ENCODE measurements around the gene SLIT1. TPM values are rescaled to one million over a fixed set of nuclear protein-coding genes. Genes with fewer than 3 reads are reported as not detected.

SLIT1 gene
- total RNA-seq, 1 donor from 2014 or later, result 0.51 TPM

DNA sequence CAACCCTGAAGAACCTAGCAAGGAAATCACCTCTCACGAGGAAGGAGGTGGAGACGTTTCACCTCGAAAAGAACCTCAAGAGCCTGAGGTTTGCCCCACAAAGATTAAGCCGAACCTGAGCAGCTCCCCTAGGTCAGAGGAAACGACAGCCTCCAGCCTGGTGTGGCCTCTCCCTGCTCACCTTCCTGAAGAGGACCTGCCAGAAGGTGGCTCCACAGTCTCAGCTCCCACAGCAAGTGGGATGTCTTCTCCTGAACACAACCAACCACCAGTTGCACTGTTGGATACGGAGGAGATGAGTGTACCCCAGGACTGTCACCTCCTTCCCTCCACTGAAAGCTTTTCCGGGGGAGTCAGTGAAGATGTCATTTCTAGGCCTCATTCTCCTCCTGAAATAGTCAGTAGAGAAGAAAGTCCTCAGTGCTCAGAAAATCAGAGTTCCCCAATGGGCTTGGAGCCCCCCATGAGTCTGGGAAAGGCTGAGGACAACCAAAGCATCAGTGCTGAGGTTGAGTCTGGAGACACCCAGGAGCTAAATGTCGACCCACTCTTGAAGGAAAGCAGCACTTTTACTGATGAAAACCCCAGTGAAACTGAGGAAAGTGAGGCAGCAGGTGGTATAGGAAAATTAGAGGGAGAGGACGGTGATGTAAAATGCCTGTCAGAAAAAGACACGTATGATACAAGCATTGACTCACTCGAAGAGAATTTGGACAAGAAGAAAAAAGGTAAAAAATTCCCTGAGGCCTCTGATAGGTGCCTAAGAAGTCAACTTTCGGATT is 203.4 kb downstream of the SLIT1 start:
- H3K36me3 Mint-ChIP-seq (ENCODE audit: low read depth), result peaks cover 33% of the 10 kb centered on the region
- ChIA-PET CTCF (interaction anchor here (1.3 kb wide), 1 partner anchor 43 kb away, joined by 4 read pairs; no protein-coding TSS in a partner anchor), POLR2A (no interaction called here)
- no peak overlapping the region for H3K4me3 Mint-ChIP-seq
- no peaks in the 10 kb centered on the region for H3K9me3 Mint-ChIP-seq
- intact Hi-C loops (cut with micrococcal nuclease), result no loop called here
- no peak overlapping the region for H3K27ac Mint-ChIP-seq
- ATAC-seq (ENCODE audit: low read depth) (no peak), DNase-seq (no peak)
- no peaks in the 10 kb centered on the region for H3K27me3 Mint-ChIP-seq
- peaks cover 21% of the 10 kb centered on the region for H3K4me1 Mint-ChIP-seq
- TF ChIP-seq CTCF (IDR thresholded peaks at IDR 0.05), result no peak

DNA sequence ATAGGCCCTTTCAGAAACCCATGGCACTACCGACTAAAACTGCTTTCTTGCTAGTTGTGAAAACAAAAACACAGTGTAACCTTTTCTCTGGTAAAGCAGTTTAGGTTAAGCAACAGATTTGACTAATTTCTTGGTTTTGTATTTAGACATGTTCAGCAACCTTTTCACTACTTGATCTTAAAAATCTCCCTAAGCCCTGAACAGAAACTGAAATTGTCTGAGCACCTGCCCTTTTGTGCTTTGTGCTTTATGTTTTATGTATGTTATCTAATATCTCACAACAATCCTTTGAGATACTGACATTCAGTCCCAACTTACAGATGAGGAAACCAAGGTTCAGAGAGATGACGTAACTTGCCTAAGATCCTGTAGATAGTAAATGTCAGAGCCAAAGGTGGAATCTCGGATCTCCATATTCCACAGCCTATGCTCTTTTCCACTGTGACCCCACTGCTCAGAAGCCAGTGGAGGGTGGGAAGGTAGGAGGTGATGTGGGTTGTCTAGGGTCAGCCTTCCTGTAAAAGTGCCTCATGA is 207.1 kb downstream of the SLIT1 start:
- Mint-ChIP-seq H3K4me1 (peaks cover 17% of the 10 kb centered on the region), H3K9me3 (no peaks in the 10 kb centered on the region), H3K4me3 (no peak overlapping the region), H3K27me3 (no peaks in the 10 kb centered on the region), H3K27ac (no peak overlapping the region), H3K36me3 (ENCODE audit: low read depth) (peaks cover 33% of the 10 kb centered on the region)
- ChIA-PET POLR2A (no interaction called here), CTCF (no interaction called here)
- TF ChIP-seq CTCF (IDR thresholded peaks at IDR 0.05), result no peak
- intact Hi-C loops (cut with micrococcal nuclease), result no loop called here
- no peak for ATAC-seq (ENCODE audit: low read depth)
- DNase-seq, result no peak

GRCh38 chr10:96975136-96975535 is 210.6 kb downstream of the SLIT1 start:
- no peak overlapping the region for H3K4me3 Mint-ChIP-seq
- H3K27me3 Mint-ChIP-seq, result no peaks in the 10 kb centered on the region
- CTCF ChIA-PET, result interaction anchor here (2.1 kb wide), 1 partner anchor 50 kb away, joined by 8 read pairs; no protein-coding TSS in a partner anchor
- peaks cover 7% of the 10 kb centered on the region for H3K36me3 Mint-ChIP-seq (ENCODE audit: low read depth)
- intact Hi-C loops (cut with micrococcal nuclease), result no loop called here
- POLR2A ChIA-PET, result interaction anchor here (0.6 to 1.0 kb wide), 3 partner anchors 9 to 243 kb away, joined by 3 read pairs; no protein-coding TSS in a partner anchor
- peak overlapping the region; percentile 59 for H3K27ac Mint-ChIP-seq
- ATAC-seq (ENCODE audit: low read depth) (no peak), DNase-seq (no peak)
- no peak for TF ChIP-seq CTCF (IDR thresholded peaks at IDR 0.05)
- peaks cover 36% of the 10 kb centered on the region for H3K4me1 Mint-ChIP-seq
- H3K9me3 Mint-ChIP-seq, result no peaks in the 10 kb centered on the region

GRCh38 chr10:96973809-96974747 is 211.7 kb downstream of the SLIT1 start:
- DNase-seq, result no peak
- H3K27me3 Mint-ChIP-seq, result no peaks in the 10 kb centered on the region
- ATAC-seq (ENCODE audit: low read depth), result peak; percentile 88
- no peaks in the 10 kb centered on the region for H3K9me3 Mint-ChIP-seq
- H3K4me1 Mint-ChIP-seq, result peaks cover 38% of the 10 kb centered on the region
- ChIA-PET POLR2A (interaction anchor here (0.6 to 1.4 kb wide), 3 partner anchors 10 to 244 kb away, joined by 3 to 4 read pairs (median 3); no protein-coding TSS in a partner anchor), CTCF (interaction anchor here (1.8 to 2.1 kb wide), 2 partner anchors 51 to 64 kb away, joined by 6 to 8 read pairs; no protein-coding TSS in a partner anchor)
- peak overlapping the region; percentile 15 for H3K4me3 Mint-ChIP-seq
- intact Hi-C loops (cut with micrococcal nuclease), result no loop called here
- peak overlapping the region; percentile 59 for H3K27ac Mint-ChIP-seq
- no peak for TF ChIP-seq CTCF (IDR thresholded peaks at IDR 0.05)
- H3K36me3 Mint-ChIP-seq (ENCODE audit: low read depth), result peaks cover 4% of the 10 kb centered on the region

Measured in activated B cell treated with CpG ODN at 0.5 μM for 24 hours (primary cell).